Mammary epithelial cell (primary cell): Measurements from ENCODE around the gene ZBTB47.

Source experiments
- CTCF ChIP-seq, 2 donors: IDR thresholded peaks in 1 of 2; conservative IDR thresholded peaks in 1 of 2; 2 replicates each; pipeline ENCODE4 v1.5.1; 2011 to 2012; ENCODE audit warnings: inconsistent platforms in 2 of 2, low read length in 2 of 2, mild to moderate bottlenecking in 2 of 2, control low read depth in 1 of 2, low read depth in 1 of 2; ENCODE audit not compliant: insufficient read depth in 1 of 2; ENCODE audit errors: extremely low read depth in 1 of 2
- EZH2 ChIP-seq: IDR thresholded peaks from 2 replicates; pipeline ENCODE4 v1.6.1; 2012; ENCODE audit warnings: low read length, inconsistent platforms, borderline replicate concordance

GRCh38 chr3:42678447-42678846 lies 24.9 kb downstream of the ZBTB47 start:
- TF ChIP-seq CTCF (conservative IDR thresholded peaks at IDR 0.05 in 1 of 2, IDR thresholded peaks at IDR 0.05 in 1 of 2; ENCODE audit: extremely low read depth in 1 of 2, insufficient read depth in 1 of 2, low read depth in 1 of 2, low read length in 2 of 2) (no peak), EZH2 (no peak)
